PFSK-1 (cell line): Measurements from ENCODE around the gene METTL22.

ENCODE experiments used
- FOXP2 ChIP-seq: optimal IDR thresholded peaks from 2 replicates; pipeline ENCODE3; 2011; ENCODE audit warnings: borderline replicate concordance, control low read depth, inconsistent platforms; ENCODE audit not compliant: insufficient read depth; ENCODE audit errors: extremely low read length, extremely low read depth
- POLR2AphosphoS5 ChIP-seq: IDR thresholded peaks from 2 replicates; pipeline ENCODE4 v1.6.1; 2012; ENCODE audit warnings: low read depth, mild to moderate bottlenecking, control low read depth, low read length, moderate library complexity
- SIN3A ChIP-seq: IDR thresholded peaks from 2 replicates; pipeline ENCODE4 v1.6.1; 2012; ENCODE audit warnings: mild to moderate bottlenecking, low read length, moderate library complexity, borderline replicate concordance; ENCODE audit not compliant: insufficient read depth
- TAF1 ChIP-seq: IDR thresholded peaks from 2 replicates; pipeline ENCODE4 v1.6.1; 2012; ENCODE audit warnings: low read length, control low read depth, borderline replicate concordance; ENCODE audit not compliant: insufficient read depth
- TF ChIP-seq, protein P1 (sequence below), 2 experiments: IDR thresholded peaks; 2 replicates each; pipeline versions ENCODE4 v1.6.1 to v1.8.0; 2011 to 2012; ENCODE audit warnings: low read depth in 2 of 2, low read length in 2 of 2, control low read depth in 1 of 2, inconsistent platforms in 1 of 2, mild to moderate bottlenecking in 1 of 2, moderate library complexity in 1 of 2; ENCODE audit not compliant: insufficient read depth in 1 of 2

DNA sequence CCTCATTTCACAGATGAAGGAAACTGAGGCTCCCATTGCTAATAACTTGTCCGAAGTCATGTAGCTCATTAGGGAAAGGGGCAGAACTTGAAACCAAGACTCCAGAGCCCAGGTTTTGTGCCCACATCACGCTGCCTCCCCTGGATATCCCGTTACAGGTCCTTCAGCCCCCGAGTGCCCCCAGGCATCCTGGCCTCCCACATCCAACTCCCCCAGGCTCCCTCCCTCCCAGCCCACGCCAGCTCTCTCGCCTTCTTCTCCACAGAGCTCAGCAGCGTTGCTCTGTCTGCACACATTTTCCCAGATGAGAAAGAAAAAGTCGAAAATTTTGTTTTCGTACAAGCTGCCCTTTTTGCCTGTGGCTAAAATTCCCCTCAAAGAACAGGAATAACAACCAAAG lies 14.3 kb upstream of the METTL22 start:
- no peak for TF ChIP-seq POLR2AphosphoS5
- no peak for TF ChIP-seq TAF1
- TF ChIP-seq, protein P1, sequence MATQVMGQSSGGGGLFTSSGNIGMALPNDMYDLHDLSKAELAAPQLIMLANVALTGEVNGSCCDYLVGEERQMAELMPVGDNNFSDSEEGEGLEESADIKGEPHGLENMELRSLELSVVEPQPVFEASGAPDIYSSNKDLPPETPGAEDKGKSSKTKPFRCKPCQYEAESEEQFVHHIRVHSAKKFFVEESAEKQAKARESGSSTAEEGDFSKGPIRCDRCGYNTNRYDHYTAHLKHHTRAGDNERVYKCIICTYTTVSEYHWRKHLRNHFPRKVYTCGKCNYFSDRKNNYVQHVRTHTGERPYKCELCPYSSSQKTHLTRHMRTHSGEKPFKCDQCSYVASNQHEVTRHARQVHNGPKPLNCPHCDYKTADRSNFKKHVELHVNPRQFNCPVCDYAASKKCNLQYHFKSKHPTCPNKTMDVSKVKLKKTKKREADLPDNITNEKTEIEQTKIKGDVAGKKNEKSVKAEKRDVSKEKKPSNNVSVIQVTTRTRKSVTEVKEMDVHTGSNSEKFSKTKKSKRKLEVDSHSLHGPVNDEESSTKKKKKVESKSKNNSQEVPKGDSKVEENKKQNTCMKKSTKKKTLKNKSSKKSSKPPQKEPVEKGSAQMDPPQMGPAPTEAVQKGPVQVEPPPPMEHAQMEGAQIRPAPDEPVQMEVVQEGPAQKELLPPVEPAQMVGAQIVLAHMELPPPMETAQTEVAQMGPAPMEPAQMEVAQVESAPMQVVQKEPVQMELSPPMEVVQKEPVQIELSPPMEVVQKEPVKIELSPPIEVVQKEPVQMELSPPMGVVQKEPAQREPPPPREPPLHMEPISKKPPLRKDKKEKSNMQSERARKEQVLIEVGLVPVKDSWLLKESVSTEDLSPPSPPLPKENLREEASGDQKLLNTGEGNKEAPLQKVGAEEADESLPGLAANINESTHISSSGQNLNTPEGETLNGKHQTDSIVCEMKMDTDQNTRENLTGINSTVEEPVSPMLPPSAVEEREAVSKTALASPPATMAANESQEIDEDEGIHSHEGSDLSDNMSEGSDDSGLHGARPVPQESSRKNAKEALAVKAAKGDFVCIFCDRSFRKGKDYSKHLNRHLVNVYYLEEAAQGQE (IDR thresholded peaks at IDR 0.05; ENCODE audit: insufficient read depth in 1 of 2, low read depth in 2 of 2, low read length in 2 of 2) = no peak
- no peak for TF ChIP-seq SIN3A
- TF ChIP-seq FOXP2 = no peak
